GM23248 (cell line): ENCODE results near the gene OR2K2.

Experiments
- EZH2 ChIP-seq: fragments of 200-600 bp; sonication (generic); IDR thresholded peaks from 2 replicates; pipeline ENCODE4 v1.6.1; 2018; ENCODE audit warnings: antibody characterized with exemption, mild to moderate bottlenecking; ENCODE audit not compliant: insufficient read depth, poor library complexity, severe bottlenecking
- EZH2phosphoT487 ChIP-seq: fragments of 200-600 bp; sonication (generic); IDR thresholded peaks from 2 replicates; pipeline ENCODE4 v1.6.1; 2018; ENCODE audit warnings: antibody characterized with exemption, moderate library complexity, mild to moderate bottlenecking, low read depth; ENCODE audit not compliant: insufficient read depth

DNA sequence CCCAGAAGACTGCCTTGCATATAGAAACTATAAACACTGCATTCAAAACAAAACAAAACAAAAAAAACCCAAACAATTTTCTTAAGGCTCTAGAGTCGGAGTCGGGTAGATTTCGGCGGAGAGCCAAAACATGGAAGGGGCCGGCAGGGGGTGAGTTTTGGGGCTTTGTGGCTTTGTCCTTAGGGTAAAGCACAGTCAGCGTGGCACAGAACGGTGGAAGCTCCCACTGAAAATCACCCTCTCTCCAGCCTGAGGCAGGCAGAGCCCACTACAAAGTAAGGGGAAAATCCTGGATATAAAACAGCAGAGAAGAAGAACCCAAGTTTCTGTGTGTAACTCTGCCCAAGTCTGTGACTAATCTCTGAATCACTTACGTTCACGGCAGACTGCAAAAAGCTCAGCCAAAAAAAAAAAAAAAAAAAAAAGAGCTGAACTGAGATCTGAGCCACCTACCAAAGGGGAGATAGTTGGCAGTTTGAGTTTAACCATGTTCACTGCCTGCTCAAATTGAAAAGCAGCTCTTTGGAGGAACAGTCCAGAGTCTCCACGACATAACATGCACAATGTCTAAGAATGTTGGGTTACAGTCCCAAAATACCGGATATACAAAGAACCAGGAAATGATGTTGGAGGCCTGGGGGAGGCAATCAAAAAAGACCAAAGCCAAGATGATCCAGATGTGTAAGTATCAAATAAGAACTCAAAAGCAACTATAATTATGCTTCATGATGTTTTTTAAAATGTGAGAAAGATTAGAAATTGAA, 26.6 kb upstream of the OR2K2 start:
- TF ChIP-seq EZH2phosphoT487 (no peak), EZH2 (no peak)
